Measurements from ENCODE around the gene ROR1. TPM values are rescaled to one million over a fixed set of nuclear protein-coding genes. Genes with fewer than 3 reads are reported as not detected.

The ROR1 gene
- total and polyA plus RNA-seq, 2 donors (not counting 1 experiment from before 2014, with no cell fraction given): 0.46 to 16.0 TPM

GRCh38 chr1:63787875-63788274 lies 14.1 kb downstream of the ROR1 start:
- H2AFZ ChIP-seq (ENCODE audit: insufficient read depth, low read depth, low read length, poor library complexity, severe bottlenecking): no peak overlapping the region
- no peak for ATAC-seq (ENCODE audit: low read depth)
- no peaks in the 10 kb centered on the region for H3K4me1 ChIP-seq (ENCODE audit: control insufficient read depth in 2 of 2, insufficient read depth in 2 of 2, low read length in 2 of 2)
- ChIA-PET POLR2A (no interaction called here), CTCF (no interaction called here)
- peaks cover 0 to 3% (median 0%) of the 10 kb centered on the region in 4 experiments for H3K27me3 ChIP-seq (replicated peaks in 1 of 4; ENCODE audit: control extremely low read depth in 1 of 4, control insufficient read depth in 3 of 4, insufficient read depth in 4 of 4, low read length in 3 of 4)
- Mint-ChIP-seq H3K27me3 (peaks cover 16% of the 10 kb centered on the region), H3K4me3 (no peak overlapping the region), H3K27ac (no peak overlapping the region), H3K9me3 (ENCODE audit: insufficient read depth) (no peaks in the 10 kb centered on the region), H3K4me1 (no peaks in the 10 kb centered on the region)
- no peak for DNase-seq
- no peaks in the 10 kb centered on the region for H3K79me2 ChIP-seq (ENCODE audit: control insufficient read depth, insufficient read depth, low read length)
- no peak overlapping the region for H3K9ac ChIP-seq (ENCODE audit: low read length)
- H4K20me1 ChIP-seq (ENCODE audit: control insufficient read depth, insufficient read depth, low read length, poor library complexity, severe bottlenecking): no peaks in the 10 kb centered on the region
- H3K36me3 ChIP-seq (replicated peaks in 1 of 2; ENCODE audit: control extremely low read depth in 1 of 2, control insufficient read depth in 1 of 2, extremely low read depth in 1 of 2, insufficient read depth in 2 of 2, low read length in 1 of 2): no peaks in the 10 kb centered on the region
- H3K9me3 ChIP-seq (ENCODE audit: control extremely low read depth in 1 of 3, control insufficient read depth in 2 of 3, insufficient read depth in 1 of 3, low read length in 2 of 3): peaks cover 0 to 3% (median 0%) of the 10 kb centered on the region in 3 donors
- H3K27ac ChIP-seq (ENCODE audit: low read length in 2 of 2): no peak overlapping the region
- H3K4me3 ChIP-seq (ENCODE audit: control extremely low read depth in 1 of 5, extremely low read depth in 1 of 5, insufficient read depth in 1 of 5, low read depth in 2 of 5, low read length in 4 of 5): no peak overlapping the region
- no CpG with 5 or more reads among the region's 1 CpG for WGBS (ENCODE audit: insufficient coverage)
- intact Hi-C loops (cut with micrococcal nuclease): no loop called here
- no peak for TF ChIP-seq EZH2 (IDR thresholded peaks at IDR 0.05; ENCODE audit: borderline replicate concordance, insufficient read depth, low read depth, low read length, poor library complexity, severe bottlenecking)
- TF ChIP-seq CTCF (IDR thresholded peaks at IDR 0.05): no peak
- no peak overlapping the region for H3K4me2 ChIP-seq (replicated peaks; ENCODE audit: low read depth, low read length, poor library complexity, severe bottlenecking)

GRCh38 chr1:63789856-63790605 lies 16.2 kb downstream of the ROR1 start:
- H3K27me3 ChIP-seq (replicated peaks in 1 of 4; ENCODE audit: control extremely low read depth in 1 of 4, control insufficient read depth in 3 of 4, insufficient read depth in 4 of 4, low read length in 3 of 4): peaks cover 0 to 3% (median 0%) of the 10 kb centered on the region in 4 experiments
- Mint-ChIP-seq H3K4me1 (no peaks in the 10 kb centered on the region), H3K4me3 (no peak overlapping the region), H3K27me3 (peaks cover 12% of the 10 kb centered on the region), H3K9me3 (ENCODE audit: insufficient read depth) (no peaks in the 10 kb centered on the region), H3K27ac (no peak overlapping the region)
- peaks cover 0 to 3% (median 0%) of the 10 kb centered on the region in 3 donors for H3K9me3 ChIP-seq (ENCODE audit: control extremely low read depth in 1 of 3, control insufficient read depth in 2 of 3, insufficient read depth in 1 of 3, low read length in 2 of 3)
- no peaks in the 10 kb centered on the region for H3K4me1 ChIP-seq (ENCODE audit: control insufficient read depth in 2 of 2, insufficient read depth in 2 of 2, low read length in 2 of 2)
- POLR2A ChIA-PET: no interaction called here
- TF ChIP-seq EZH2 (IDR thresholded peaks at IDR 0.05; ENCODE audit: borderline replicate concordance, insufficient read depth, low read depth, low read length, poor library complexity, severe bottlenecking): no peak
- TF ChIP-seq CTCF (IDR thresholded peaks at IDR 0.05): no peak
- no CpG with 5 or more reads among the region's 4 CpGs for WGBS (ENCODE audit: insufficient coverage)
- no peak for ATAC-seq (ENCODE audit: low read depth)
- H3K79me2 ChIP-seq (ENCODE audit: control insufficient read depth, insufficient read depth, low read length): no peaks in the 10 kb centered on the region
- no peaks in the 10 kb centered on the region for H4K20me1 ChIP-seq (ENCODE audit: control insufficient read depth, insufficient read depth, low read length, poor library complexity, severe bottlenecking)
- no peak for DNase-seq
- H3K9ac ChIP-seq (ENCODE audit: low read length): no peak overlapping the region
- H2AFZ ChIP-seq (ENCODE audit: insufficient read depth, low read depth, low read length, poor library complexity, severe bottlenecking): no peak overlapping the region
- H3K4me2 ChIP-seq (replicated peaks; ENCODE audit: low read depth, low read length, poor library complexity, severe bottlenecking): no peak overlapping the region
- no peaks in the 10 kb centered on the region for H3K36me3 ChIP-seq (replicated peaks in 1 of 2; ENCODE audit: control extremely low read depth in 1 of 2, control insufficient read depth in 1 of 2, extremely low read depth in 1 of 2, insufficient read depth in 2 of 2, low read length in 1 of 2)
- intact Hi-C loops (cut with micrococcal nuclease): no loop called here
- no peak overlapping the region for H3K27ac ChIP-seq (ENCODE audit: low read length in 2 of 2)
- no peak overlapping the region for H3K4me3 ChIP-seq (ENCODE audit: control extremely low read depth in 1 of 5, extremely low read depth in 1 of 5, insufficient read depth in 1 of 5, low read depth in 2 of 5, low read length in 4 of 5)
- CTCF ChIA-PET: interaction anchor here (1.0 kb wide), 1 partner anchor 16 kb away, joined by 3 read pairs; the partner anchor contains the start of gene ROR1
